HG03280 (cell line): ENCODE measurements around the gene GLIPR2.
"Not testable (repeated sequence)": the region's sequence is repeated elsewhere in the genome, so short reads cannot be mapped to it uniquely, and the experiment has no call there.

Experiments used
- ATAC-seq: cut with Tn5 transposase; IDR thresholded peaks from one replicate; pipeline ENCODE4 v1.9.1; 2021; ENCODE audit warnings: mild to moderate bottlenecking, moderate library complexity; ENCODE audit not compliant: unreplicated experiment

Gene GLIPR2, protein sequence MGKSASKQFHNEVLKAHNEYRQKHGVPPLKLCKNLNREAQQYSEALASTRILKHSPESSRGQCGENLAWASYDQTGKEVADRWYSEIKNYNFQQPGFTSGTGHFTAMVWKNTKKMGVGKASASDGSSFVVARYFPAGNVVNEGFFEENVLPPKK

DNA sequence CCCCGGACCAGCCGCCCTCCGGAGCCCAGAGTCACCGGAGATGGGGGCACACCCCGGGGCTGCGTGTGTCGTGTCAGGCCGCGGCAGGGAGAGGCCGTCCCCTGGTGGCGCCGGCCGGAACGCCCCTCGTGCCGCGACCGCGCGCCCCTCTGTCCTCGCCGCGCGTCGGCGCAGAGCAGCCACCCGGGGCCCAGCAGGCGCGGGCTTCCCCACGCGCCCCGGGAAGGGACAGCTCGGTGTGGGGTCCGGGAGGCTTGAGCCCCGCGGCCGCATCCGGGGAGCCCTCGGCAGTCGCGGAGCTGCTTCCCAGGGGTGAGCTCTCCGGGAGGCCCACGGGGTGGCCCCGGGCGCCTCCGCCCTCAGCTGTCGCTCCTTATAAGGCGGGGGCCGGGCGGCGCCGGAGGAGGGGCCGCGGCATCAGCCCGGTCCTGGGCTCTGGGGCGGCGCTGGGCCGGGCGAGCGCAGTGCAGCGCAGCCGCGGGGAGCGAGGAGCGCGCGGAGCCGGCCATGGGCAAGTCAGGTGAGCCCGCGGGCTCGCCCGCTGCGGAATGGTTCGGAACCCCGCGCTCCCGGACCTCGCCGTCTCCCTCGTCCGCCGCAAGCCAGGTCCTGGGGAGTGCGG lies at the start of gene GLIPR2:
GLIPR2 (plus strand) TSS at position 462 of the 622 bp plus-strand sequence; CDS start at position 508, 46 bp downstream.
- ATAC-seq, result peak; percentile 89

DNA sequence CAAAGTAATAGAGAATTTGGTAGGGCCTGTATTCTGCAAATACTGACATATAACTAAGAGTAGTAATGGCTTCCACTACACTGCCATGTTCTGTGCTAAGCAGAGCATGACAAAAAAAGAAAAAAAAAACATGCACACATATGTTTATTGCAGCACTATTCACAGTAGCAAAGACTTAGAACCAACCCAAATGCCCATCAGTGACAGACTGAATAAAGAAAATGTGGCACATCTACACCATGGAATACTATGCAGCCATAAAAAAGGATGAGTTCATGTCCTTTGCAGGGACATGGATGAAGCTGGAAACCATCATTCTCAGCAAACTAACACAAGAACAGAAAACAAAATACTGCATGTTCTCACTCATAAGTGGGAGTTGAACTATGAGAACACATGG lies 49.5 kb upstream of the GLIPR2 start:
- not testable (repeated sequence) for ATAC-seq

DNA sequence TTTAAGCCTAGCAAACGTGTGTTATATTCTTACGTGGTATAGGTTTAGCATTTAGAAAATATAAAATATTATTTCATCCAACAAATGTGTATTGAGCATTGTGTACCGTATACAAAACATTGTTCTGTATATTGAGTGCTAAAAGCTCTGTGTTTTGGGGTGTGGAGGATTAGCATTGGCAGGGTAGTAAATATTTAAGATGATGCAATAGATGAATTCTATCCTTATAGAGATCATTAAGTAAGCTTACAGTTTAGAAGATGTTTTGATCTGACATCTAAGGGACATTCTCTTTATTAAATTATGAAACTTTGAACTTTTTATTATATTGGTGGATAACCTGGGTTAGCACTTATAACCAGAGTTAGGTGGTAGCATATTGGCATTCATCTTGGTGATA lies 48.5 kb upstream of the GLIPR2 start:
- ATAC-seq, result no peak

DNA sequence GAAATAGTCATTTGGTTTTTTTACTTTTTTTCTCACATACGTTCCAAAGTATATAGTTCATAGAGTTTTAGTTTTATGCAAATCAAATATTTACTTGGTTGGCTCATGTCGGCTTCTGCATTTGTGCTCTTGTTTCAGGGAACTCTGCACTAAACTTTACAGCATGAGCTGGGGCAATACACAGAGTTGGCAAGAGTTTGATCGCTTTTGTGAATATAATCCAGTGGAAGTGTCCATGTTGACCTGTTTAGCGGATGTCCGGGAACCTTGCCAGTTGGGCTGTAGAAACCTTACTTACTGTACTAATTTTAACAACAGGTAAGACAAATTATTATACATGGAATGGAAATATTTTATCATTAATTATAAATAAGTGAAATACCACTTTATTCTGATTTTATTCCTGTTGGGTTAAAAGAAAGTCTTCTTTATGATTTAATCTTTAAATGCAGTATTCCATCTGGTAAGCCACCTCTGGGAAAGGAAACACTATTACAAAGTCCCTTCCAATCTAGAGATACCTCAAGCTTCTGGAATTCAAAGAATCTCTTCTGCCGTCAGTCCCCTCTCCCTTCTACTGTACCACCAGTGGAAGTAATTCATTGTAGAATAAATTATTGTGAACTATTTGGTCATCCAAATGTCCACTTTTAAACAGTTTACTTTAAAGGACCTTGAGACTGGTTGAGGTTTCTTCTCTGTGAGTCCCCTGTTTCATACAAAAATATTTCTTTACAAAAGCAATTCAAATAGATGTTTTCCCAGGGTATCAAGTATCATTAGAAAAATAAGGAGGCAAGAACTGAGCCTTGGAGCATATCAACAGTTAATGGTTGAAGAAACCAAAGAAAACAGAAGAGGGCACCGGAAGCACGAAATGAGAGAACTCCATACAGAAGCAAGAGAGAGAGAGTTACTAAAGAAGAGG lies 45.2 kb upstream of the GLIPR2 start:
- no peak for ATAC-seq

DNA sequence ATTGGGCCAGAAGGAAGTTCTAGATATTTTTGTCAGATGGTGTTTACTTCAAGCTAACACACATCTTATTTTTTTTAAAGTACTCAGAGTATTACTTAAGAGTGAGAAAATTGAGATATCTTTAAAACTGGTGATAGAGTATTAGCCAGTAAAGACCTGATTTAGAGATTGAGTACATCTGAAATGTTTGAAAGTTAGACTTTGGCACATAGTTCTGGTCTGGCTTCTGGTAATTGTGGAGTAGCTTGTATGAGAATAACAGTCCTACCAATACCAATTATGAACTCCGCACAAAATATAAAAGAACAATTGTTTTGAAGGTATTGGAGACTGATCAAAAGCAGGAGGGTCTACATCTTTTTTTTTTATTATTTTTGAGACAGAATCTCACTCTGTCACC lies 44.5 kb upstream of the GLIPR2 start:
- no peak for ATAC-seq

DNA sequence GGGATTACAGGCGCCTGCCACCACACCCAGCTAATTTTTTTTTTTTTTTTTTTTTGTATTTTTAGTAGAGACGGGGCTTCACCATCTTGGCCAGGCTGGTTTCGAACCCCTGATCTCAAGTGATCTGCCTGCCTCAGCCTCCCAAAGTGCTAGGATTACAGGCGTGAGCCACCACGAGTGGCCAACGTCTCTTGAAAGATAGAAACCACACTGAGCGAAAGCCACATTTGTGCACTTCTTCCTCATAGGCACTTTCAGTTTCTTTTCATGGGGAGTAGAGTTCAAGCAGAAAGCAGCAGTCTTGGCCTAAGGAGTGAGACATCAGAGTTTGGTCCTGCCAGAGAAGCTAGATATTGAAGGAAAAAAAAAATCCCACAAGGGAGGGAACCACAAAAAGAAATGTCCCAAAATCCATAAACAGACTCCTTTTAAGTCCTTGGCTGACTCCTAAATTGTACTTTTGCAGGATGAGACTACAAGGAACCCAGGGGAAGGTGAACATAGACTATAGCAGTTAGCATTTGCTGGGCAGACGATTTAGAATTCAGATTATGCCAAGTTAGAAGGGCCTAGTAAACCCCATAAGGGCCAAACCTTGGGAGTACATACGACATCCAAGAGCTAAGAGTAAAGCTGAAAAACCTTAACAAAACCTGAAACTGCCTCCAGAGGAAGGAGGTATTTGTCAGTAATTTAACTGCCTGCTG lies 43.9 kb upstream of the GLIPR2 start:
- ATAC-seq, result peak; percentile 95

DNA sequence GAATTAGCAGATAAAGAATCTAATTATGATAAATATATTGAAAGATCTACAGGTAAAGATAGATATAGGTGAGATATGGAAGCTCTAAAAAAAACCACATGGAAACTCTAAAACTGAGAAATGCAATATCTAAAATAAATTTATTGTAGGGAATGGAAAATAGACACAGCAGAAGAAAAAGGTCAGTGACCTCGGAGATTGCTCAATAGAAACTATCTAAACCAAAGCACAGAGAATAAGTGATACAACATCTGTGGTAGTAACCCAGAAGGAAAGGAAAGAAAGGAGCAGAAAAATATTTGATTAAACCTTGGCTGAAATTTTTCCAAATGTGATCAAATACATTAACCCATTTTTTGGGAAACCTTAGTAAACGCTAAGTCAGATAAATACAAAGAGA lies 43.1 kb upstream of the GLIPR2 start:
- ATAC-seq, result no peak

DNA sequence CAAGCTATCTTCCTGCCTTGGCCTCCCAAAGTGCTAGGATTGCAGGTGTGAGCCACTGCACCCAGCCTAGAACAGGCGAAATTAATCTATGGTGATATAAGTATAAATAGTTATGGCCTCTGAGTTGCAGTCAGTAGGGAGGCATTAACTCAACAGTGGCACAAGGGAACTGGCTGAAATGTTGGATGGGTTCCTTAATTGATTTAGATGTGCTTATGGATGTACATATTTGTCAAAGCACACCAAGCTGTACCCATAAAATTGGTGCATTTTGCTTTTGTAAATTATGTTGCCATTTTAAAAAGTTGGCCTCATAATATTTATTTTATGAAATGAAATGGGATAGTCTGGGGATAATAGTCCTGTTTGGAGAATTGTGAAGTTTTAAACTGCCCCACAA lies 36.8 kb upstream of the GLIPR2 start:
- ATAC-seq, result no peak

DNA sequence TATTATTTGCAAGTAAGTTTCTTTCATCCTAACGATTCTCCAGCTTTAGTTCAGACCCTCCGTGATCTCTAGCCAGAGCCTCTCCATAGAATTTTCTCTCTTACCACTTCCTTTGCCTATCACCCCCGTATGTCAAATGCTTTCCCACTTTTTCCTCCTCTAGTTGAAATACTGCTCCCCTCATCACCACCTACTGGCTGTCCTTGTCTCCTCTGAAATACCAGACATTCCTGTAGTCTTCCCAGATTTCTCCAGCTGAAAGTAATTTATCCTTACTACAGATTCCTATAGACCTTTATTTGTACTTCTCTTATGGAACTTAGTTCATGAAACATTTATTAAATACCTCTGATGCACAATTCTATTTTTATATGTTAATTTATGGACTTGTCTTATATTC lies 36.0 kb upstream of the GLIPR2 start:
- ATAC-seq, result no peak

DNA sequence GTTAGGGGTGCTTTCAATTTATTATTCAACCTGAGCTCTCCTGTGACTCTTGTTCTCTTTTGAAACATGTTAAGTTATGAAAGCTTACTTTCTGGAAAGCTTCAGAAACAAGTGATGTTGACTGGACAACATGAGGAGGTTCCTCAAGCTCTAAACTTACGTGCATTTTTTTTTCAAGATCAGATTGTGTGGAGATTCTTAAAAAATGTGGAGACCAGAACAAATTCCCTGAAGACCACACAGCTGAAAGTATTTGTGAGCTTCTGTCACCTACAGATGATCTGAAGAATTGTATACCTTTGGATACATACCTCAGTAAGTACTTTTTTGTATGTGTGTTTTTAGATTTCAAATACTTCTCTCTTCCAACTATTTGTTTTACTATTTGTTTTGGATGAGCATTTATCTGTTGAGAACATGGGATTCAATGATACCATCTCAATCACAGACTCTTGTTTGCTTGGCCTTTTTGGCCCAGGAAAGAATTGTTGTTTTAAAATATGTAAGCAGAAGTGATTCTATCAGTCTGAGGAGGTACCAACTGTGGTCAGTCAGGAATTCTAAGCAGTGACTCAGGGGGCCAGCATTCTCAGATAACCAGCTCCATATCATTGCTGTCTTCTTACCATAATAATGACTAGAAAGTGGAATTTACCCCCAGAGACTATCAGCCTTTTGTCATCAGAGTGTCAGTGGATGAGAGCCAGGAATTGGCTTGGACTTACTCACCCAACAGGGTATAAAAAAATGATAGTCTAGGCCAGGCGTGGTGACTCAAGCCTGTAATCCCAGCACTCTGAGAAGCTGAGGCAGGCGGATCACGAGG lies 34.4 kb upstream of the GLIPR2 start:
- ATAC-seq, result no peak

DNA sequence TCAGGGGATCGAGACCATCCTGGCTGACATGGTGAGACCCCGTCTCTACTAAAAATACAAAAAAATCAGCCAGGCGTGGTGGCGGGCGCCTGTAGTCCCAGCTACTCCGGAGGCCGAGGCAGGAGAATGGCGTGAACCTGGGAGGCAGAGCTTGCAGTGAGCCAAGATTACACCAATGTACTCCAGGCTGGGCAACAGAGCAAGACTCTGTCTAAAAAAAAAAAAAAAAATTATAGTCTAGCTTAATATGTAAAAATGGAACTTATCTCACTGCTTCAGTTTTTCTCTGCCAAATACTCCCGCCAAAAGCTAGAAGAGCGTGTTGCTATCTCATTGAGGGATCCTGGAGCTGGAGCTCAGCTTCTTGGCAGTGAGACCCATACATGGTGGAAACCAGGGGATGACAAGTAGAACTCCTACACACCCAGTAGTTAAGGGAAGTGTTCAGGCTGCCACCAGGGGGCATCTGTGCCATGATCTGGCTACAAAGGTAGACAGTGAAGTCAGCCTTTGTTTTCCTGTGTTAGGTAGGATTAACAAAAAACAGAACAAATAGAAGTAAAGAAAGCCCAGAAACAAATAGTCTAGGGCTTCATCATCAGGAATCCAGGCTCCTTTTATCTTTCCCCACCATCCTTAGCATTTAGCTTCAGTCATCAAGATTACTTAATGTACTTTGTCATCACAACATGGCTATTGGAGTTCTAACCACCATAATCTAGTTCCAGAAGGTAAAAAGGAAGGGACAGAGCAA lies 33.6 kb upstream of the GLIPR2 start:
- ATAC-seq, result peak; percentile 85

DNA sequence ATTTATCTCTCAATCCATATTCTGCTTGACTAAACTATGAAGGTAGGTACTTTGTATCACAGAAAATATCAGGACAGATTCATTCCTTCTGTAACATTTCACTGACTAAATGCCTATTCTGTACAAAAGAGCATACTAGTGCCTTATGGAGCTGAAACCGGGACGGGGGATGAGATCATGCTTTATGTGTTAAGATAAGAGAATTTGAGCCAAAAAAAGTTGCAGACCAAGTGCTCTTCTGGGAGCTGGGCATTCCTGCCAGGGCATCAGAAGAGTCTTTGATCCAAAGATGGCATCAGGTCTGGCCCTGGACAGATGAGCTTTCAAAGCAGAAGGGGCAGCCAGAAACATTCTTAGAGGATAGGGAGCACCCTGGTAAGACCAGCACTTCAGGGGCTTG lies 27.5 kb upstream of the GLIPR2 start:
- no peak for ATAC-seq

DNA sequence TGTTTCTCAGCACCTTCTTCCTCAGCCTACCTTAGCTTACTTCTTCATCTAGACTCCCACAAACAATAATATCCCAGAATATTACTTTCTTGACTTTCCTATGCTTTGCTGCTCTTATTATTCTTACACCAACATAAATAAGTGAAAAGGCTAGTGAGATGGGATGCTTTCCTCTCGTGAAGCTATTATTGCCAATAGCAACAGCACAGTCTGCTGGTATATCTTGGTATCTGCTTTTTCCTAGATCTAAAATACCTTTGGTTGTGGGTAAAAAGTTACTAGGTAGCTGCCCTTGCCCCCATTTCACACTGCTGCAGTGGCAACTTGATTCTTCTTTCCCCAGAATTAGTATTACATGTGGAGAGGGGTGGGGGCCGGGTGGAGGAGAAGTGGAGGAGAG lies 26.1 kb upstream of the GLIPR2 start:
- no peak for ATAC-seq

DNA sequence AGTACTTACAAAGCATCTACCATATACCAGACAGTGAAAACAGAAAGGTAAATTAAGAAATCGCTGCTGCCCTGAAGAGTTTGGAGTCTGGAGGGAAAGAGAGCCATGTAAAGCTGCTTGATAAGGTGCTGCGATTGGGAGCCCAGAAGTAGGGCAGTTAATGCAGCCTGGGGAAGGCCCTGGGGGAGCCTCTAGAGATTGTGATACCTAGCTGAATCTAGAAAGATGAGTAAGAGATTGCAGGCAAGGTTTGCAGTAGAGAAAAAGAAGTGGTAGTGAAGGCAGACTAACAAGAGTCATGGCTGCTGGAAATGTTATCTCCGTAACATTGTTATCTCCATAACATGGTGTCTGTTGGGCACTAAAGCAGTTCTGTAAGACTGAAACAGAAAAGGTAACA lies 24.0 kb upstream of the GLIPR2 start:
- ATAC-seq, result no peak

DNA sequence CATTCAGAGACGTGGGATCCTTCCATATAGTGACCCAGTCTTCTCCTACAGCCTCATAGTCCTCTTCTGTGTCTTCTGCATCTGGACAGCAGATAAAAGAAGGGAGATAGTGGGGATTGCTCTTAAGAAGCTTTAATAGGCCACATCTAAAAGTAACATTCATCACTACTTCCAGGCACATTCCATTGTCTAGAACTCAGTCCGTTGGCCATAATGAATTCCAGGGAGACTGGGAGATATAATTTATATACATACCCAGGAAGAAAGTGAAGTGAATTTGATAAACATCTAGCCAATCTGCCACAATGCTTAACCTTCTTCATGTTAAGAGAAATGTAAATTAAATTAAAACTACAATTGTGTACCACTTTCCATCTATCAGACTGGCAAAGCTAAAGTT lies 22.5 kb upstream of the GLIPR2 start:
- no peak for ATAC-seq

DNA sequence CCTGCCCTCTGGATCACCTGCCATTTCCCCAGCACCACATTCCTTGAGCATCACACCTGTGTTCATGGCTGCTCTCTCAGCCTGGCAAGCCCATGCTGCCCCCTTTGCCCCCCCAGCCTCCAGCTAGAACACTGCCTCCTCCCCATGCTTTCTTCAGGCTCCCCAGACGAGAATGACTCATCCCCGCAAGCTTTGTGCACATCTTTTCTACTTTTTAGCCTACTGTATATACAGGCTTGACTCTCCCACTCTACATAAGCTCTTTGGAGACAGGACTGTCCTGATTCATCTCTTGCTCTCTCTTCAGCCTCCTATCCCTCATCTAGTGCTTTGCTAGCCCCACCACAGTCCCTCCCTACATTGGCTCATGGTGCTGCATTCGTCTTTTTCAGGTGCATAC lies 19.9 kb upstream of the GLIPR2 start:
- ATAC-seq, result no peak

DNA sequence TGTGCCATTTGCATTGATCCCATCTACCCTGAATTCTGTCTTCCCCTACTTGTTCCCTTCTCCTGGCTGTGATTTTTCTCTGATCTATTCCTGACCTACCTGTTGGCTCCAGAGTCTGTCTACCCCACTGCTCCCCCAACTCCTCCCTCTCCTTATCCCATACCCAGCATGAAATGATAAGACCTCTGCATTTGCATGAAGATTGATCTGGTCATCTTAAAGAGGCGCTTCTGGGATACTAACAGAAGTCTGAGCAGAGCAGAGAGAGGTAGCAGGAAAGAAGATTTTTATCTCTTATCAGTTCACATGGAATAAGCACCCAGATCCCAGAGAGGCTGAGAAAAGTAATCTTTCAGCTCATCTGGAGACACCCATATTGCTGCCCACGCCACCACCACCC lies 18.3 kb upstream of the GLIPR2 start:
- ATAC-seq, result no peak

DNA sequence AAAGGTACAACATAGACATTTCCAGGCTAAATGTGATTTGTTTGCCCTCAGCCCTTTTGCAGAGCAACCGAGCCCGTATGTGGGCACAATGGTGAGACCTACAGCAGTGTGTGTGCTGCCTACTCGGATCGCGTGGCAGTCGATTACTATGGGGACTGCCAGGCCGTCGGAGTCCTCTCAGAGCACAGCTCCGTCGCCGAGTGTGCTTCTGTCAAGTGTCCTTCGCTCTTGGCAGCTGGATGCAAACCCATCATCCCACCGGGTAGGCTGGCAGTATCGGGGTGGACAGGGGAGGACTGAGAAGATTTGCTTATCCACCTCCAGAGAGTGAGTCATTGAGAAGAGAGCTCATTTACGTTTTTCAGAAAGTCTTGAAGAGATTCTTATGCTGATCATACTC lies 17.8 kb upstream of the GLIPR2 start:
- no peak for ATAC-seq

DNA sequence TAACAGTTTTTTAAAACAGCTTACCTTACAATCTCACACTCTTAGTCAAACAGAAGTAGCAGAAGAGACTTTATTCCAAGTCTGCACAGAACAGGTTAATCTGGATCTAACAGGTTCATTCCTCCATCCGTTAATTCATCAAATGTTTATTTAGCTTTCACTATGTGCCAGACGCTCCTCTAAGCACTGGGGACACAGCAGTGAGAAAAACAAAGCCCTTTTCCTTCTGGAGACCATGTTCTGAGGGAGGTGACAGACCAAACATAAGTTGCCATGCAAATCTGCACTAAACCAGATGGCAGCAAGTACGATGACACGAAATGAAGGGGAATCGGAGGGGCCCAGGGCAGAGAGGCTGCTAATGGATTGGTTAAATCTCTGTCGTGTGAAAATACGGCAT lies 17.1 kb upstream of the GLIPR2 start:
- no peak for ATAC-seq

DNA sequence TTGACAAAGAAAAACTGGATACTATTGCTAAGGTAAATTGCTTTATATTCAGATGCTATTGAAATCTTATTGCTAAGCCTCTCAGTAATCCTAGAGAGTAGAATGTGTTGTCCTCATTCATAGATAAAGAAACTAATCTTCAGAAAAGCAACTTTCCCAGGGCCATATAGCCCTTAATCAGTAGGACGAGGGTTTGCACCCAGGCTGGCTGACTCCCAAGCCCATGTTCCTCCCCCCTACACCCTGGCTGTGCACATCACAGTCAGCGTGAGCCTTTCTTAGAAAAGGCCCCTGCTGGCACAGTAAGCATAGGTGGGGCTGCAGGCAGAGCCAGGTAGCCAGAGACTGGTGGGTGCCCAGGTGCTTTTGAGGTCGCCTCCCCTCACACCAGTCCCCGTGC lies 15.8 kb upstream of the GLIPR2 start:
- ATAC-seq, result no peak
